K562 (cell line): ENCODE results near the gene PGS1. TPM values are rescaled to one million over a fixed set of nuclear protein-coding genes. Genes with fewer than 3 reads are reported as not detected.

Source experiments
- ATAC-seq: fragments of 200-7000 bp; cut with Tn5 transposase; 3 replicates; pipeline ENCODE4 v1.9.1; 2020; ENCODE audit warnings: moderate library complexity
- BruUV-seq: library from RNA; stranded (reverse); fragments of 400-500 nt; replicated peaks from 2 replicates; lab custom pipeline; 2021; lab: Mats Ljungman, UMichigan
- CTCF ChIA-PET: fragments of 300-600 bp; formaldehyde crosslinking; extraction: SDS; loops from one replicate; lab custom pipeline; 2021; ENCODE audit warnings: low intra/inter-chr PET ratio; lab: Yijun Ruan, JAX
- POLR2A ChIA-PET: fragments of 300-600, 350-650 bp; sonication (Branson Sonifier 250); formaldehyde crosslinking; extraction: SDS; loops from one replicate; lab custom pipeline; 2021; ENCODE audit warnings: antibody characterized with exemption, inconsistent platforms; lab: Yijun Ruan, JAX
- DNase-seq, 4 experiments: peaks; one replicate each; pipeline versions ENCODE4 v3.0.0 to v3.0.0-alpha.2; 2011 to 2018; ENCODE audit warnings: low spot score in 3 of 4, mixed read lengths in 3 of 4; ENCODE audit errors: extremely low read depth in 1 of 4
- FAIRE-seq: peaks from 2 replicates; lab custom pipeline; 2011; peaks lifted over from hg19 to GRCh38; lab: Jason Lieb, UNC
- H2AFZ ChIP-seq: 2 replicates; pipeline ENCODE4 v1.6.0; 2011; ENCODE audit warnings: low read depth, low read length, control low read depth, inconsistent platforms
- H3K27ac ChIP-seq: fragments of 200-600 bp; 3 replicates; pipeline ENCODE4 v1.8.0; 2011; ENCODE audit warnings: low read depth, mild to moderate bottlenecking, control low read depth, inconsistent platforms, low read length, moderate library complexity, mixed read lengths; ENCODE audit errors: extremely low read depth
- H3K27me3 ChIP-seq, 2 experiments: fragments of 300-600 bp in 1 of 2; 2 replicates in 1 of 2; 3 replicates in 1 of 2; pipeline versions ENCODE4 v1.6.0 to v1.8.0; 2011; ENCODE audit warnings: inconsistent platforms in 2 of 2, low read length in 2 of 2, mild to moderate bottlenecking in 1 of 2, mixed read lengths in 1 of 2, moderate library complexity in 1 of 2; ENCODE audit not compliant: control insufficient read depth in 2 of 2, insufficient read depth in 2 of 2
- H3K36me3 ChIP-seq: fragments of 300-600 bp; 3 replicates; pipeline ENCODE4 v1.8.0; 2011; ENCODE audit warnings: mild to moderate bottlenecking, low read length, inconsistent platforms; ENCODE audit not compliant: control insufficient read depth, insufficient read depth
- H3K4me1 ChIP-seq, 2 experiments: fragments of 200-600 bp in 1 of 2; replicated peaks in 1 of 2; 2 replicates in 1 of 2; 3 replicates in 1 of 2; pipeline versions ENCODE4 v1.5.1 to v1.8.0; 2011; ENCODE audit warnings: inconsistent platforms in 2 of 2, low read length in 2 of 2, mild to moderate bottlenecking in 1 of 2, mixed read lengths in 1 of 2, moderate library complexity in 1 of 2; ENCODE audit not compliant: control insufficient read depth in 2 of 2, insufficient read depth in 2 of 2
- H3K4me2 ChIP-seq: 2 replicates; pipeline ENCODE4 v1.6.1; 2011; ENCODE audit warnings: low read length, control low read depth, inconsistent platforms, mixed read lengths; ENCODE audit not compliant: insufficient read depth
- H3K4me3 ChIP-seq: fragments of 200-600 bp; sonication (generic), shearing (Covaris generic); 2 replicates; pipeline ENCODE4 v1.5.1; 2016; ENCODE audit warnings: control low read depth, inconsistent platforms
- H3K79me2 ChIP-seq: fragments of 200-600 bp; 3 replicates; pipeline ENCODE4 v1.8.0; 2011; ENCODE audit warnings: low read length, inconsistent platforms; ENCODE audit not compliant: control insufficient read depth, insufficient read depth
- H3K9ac ChIP-seq, 2 experiments: 2 replicates each; pipeline versions ENCODE4 v1.6.0 to v1.6.1; 2011; ENCODE audit warnings: low read depth in 2 of 2, low read length in 2 of 2, control low read depth in 1 of 2, inconsistent platforms in 1 of 2, mild to moderate bottlenecking in 1 of 2, mixed read lengths in 1 of 2; ENCODE audit not compliant: insufficient read depth in 1 of 2
- H3K9me1 ChIP-seq: one replicate; pipeline ENCODE4 v1.6.0; 2011; ENCODE audit warnings: inconsistent platforms, mild to moderate bottlenecking, low read length, moderate library complexity; ENCODE audit not compliant: control insufficient read depth, insufficient read depth
- H3K9me3 ChIP-seq: replicated peaks from 2 replicates; pipeline ENCODE4 v1.5.1; 2011; ENCODE audit warnings: low read depth, low read length, inconsistent platforms; ENCODE audit not compliant: control insufficient read depth, insufficient read depth
- H4K20me1 ChIP-seq: replicated peaks from 2 replicates; pipeline ENCODE4 v1.6.1; 2011; ENCODE audit warnings: low read length, inconsistent platforms, mixed read lengths; ENCODE audit not compliant: control insufficient read depth, insufficient read depth
- EWSR1 ChIP-seq: fragments of 450-650 bp; IDR thresholded peaks from 2 replicates; pipeline ENCODE4 v1.6.1; 2018; ENCODE audit warnings: borderline replicate concordance, mild to moderate bottlenecking, low read depth, moderate library complexity; ENCODE audit not compliant: partially characterized antibody
- GABPB1 ChIP-seq: sonication (generic); formaldehyde crosslinking; IDR thresholded peaks from 2 replicates; pipeline ENCODE4 v1.8.0; 2022; ENCODE audit warnings: mild to moderate bottlenecking, missing genetic modification reagents
- MTA1 ChIP-seq: fragments of 450-650 bp; IDR thresholded peaks from 2 replicates; pipeline ENCODE4 v1.6.1; 2017; ENCODE audit warnings: borderline replicate concordance
- NFXL1 ChIP-seq: fragments of 450-650 bp; formaldehyde crosslinking; IDR thresholded peaks from 2 replicates; pipeline ENCODE4 v1.4.0; 2021; ENCODE audit warnings: mild to moderate bottlenecking
- NONO ChIP-seq, 2 experiments: fragments of 200-400 bp in 1 of 2; fragments of 450-650 bp in 1 of 2; formaldehyde crosslinking in 1 of 2; IDR thresholded peaks; 2 replicates each; pipeline ENCODE4 v1.6.1; 2017; ENCODE audit warnings: low read depth in 2 of 2, mild to moderate bottlenecking in 2 of 2, moderate library complexity in 2 of 2, low read length in 1 of 2
- PCBP1 ChIP-seq: fragments of 200-400 bp; formaldehyde crosslinking; IDR thresholded peaks from 2 replicates; pipeline ENCODE4 v1.6.1; 2018; ENCODE audit warnings: mild to moderate bottlenecking, low read depth, low read length; ENCODE audit not compliant: poor library complexity, severe bottlenecking
- RBBP5 ChIP-seq: fragments of 200-600 bp; sonication (generic); IDR thresholded peaks from 2 replicates; pipeline ENCODE4 v1.6.1; 2012; ENCODE audit warnings: borderline replicate concordance, mild to moderate bottlenecking, low read length, control low read depth, inconsistent platforms; ENCODE audit not compliant: insufficient read depth, poor library complexity, severe bottlenecking
- RBM14 ChIP-seq: fragments of 200-400 bp; formaldehyde crosslinking; IDR thresholded peaks from 2 replicates; pipeline ENCODE4 v1.6.1; 2018; ENCODE audit warnings: low read depth, mild to moderate bottlenecking, low read length, moderate library complexity, borderline replicate concordance; ENCODE audit not compliant: insufficient read depth
- RFX5 ChIP-seq: IDR thresholded peaks from 2 replicates; pipeline ENCODE4 v1.6.1; 2011; ENCODE audit warnings: low read depth, mild to moderate bottlenecking, improper control_type of control experiment, low read length
- SAP30 ChIP-seq: fragments of 200-600 bp; sonication (generic); IDR thresholded peaks from 2 replicates; pipeline ENCODE4 v1.6.1; 2012; ENCODE audit warnings: borderline replicate concordance, low read depth, mild to moderate bottlenecking, moderate library complexity, low read length, control low read depth, inconsistent platforms; ENCODE audit not compliant: insufficient read depth, poor library complexity, severe bottlenecking
- SP1 ChIP-seq: sonication (generic); formaldehyde crosslinking; IDR thresholded peaks from 2 replicates; pipeline ENCODE4 v1.8.1; 2022; ENCODE audit warnings: mild to moderate bottlenecking, missing genetic modification reagents
- SRF ChIP-seq, 2 experiments: fragments of 250-450, 450-650 bp in 1 of 2; sonication (Bioruptor Pico) in 1 of 2; sonication (generic) in 1 of 2; formaldehyde crosslinking; IDR thresholded peaks; 2 replicates each; pipeline versions ENCODE4 v1.5.0 to v1.5.1; 2020 to 2022; ENCODE audit warnings: mild to moderate bottlenecking in 1 of 2, missing genetic modification reagents in 1 of 2
- XRCC5 ChIP-seq: fragments of 200-400 bp; formaldehyde crosslinking; IDR thresholded peaks from 2 replicates; pipeline ENCODE4 v1.6.1; 2017; ENCODE audit warnings: low read depth, mild to moderate bottlenecking, low read length
- ZBTB7A ChIP-seq: IDR thresholded peaks from 2 replicates; pipeline ENCODE4 v1.6.1; 2011; ENCODE audit warnings: low read depth, mild to moderate bottlenecking, low read length, moderate library complexity, borderline replicate concordance; ENCODE audit not compliant: control insufficient read depth
- ZFX ChIP-seq: sonication (generic); formaldehyde crosslinking; IDR thresholded peaks from 2 replicates; pipeline ENCODE4 v1.8.0; 2022; ENCODE audit warnings: mild to moderate bottlenecking, missing genetic modification reagents, moderate library complexity
- ZNF445 ChIP-seq: fragments of 250-450 bp; sonication (Bioruptor Pico); IDR thresholded peaks from 2 replicates; pipeline ENCODE4 v1.4.0; 2020; ENCODE audit warnings: low read depth, mild to moderate bottlenecking, moderate library complexity
- ZNF561 ChIP-seq: fragments of 450-650 bp; formaldehyde crosslinking; conservative IDR thresholded peaks from 2 replicates; pipeline ENCODE4 v1.4.0; 2020; ENCODE audit warnings: mild to moderate bottlenecking, moderate library complexity
- ZNF740 ChIP-seq, 3 experiments: fragments of 200-800 bp in 1 of 3; sonication (Bioruptor generic) in 1 of 3; sonication (generic) in 1 of 3; formaldehyde crosslinking in 1 of 3; IDR thresholded peaks; 2 replicates each; pipeline versions ENCODE4 v1.6.1 to v1.8.0; 2016 to 2022; ENCODE audit warnings: mild to moderate bottlenecking in 2 of 3, missing compliant biosample characterization in 2 of 3, missing genetic modification characterization in 2 of 3, missing genetic modification reagents in 1 of 3
- WGBS: fragments of 100-300 bp; shearing (Covaris generic); methylation state at CpG from one replicate; pipeline ENCODE4 v1.1.6; 2016; ENCODE audit warnings: low coverage, mixed read lengths; ENCODE audit not compliant: insufficient coverage; ENCODE audit errors: missing lambda C conversion rate; 5-methylcytosine and 5-hydroxymethylcytosine counted together
- in situ Hi-C: fragments of 300-500 bp; cut with MboI; formaldehyde crosslinking; loops from 4 replicates; pipeline ENCODE4 v1.15.0; 2018; ENCODE audit warnings: inconsistent platforms, mixed read lengths
- intact Hi-C: fragments of 100-400 bp; cut with micrococcal nuclease; formaldehyde crosslinking; loops from 2 replicates; pipeline ENCODE4 v1.14.2; 2022
- polyA plus RNA-seq, 8 experiments: library from polyadenylated mRNA; depleted of rRNA in 4 of 8; stranded (reverse) in 5 of 8; unstranded in 3 of 8; fragments of >200 nt; fragmentation: Nextera tagmentation in 2 of 8; fragmentation: Illumina TruSeq in 1 of 8; extraction: Ambion mirVana in 2 of 8; extraction: Trizol in 1 of 8; gene quantifications; 2 replicates each; pipeline versions ENCODE4 v1.2.1 to v1.2.3, GENCODE V29; 2011 to 2014; ENCODE audit warnings: inconsistent platforms in 1 of 8, missing spikeins in 1 of 8
- total RNA-seq, 7 experiments: library from RNA; depleted of rRNA in 6 of 7; stranded (reverse); fragments of >200 nt in 6 of 7; fragmentation: Illumina TruSeq in 2 of 7; extraction: Trizol in 2 of 7; gene quantifications; 2 replicates each; pipeline versions ENCODE4 v1.2.1 to v1.2.3, GENCODE V29; 2011 to 2021; ENCODE audit warnings: low replicate concordance in 1 of 7

Gene PGS1
- total and polyA plus RNA-seq, 9 of the 15 experiments (the other 6 are each of a cell fraction or from before 2014, with no cell fraction given), result 1.3 to 39.4 (median 22.3) TPM

GRCh38 chr17:78359321-78359996 is 19.0 kb upstream of the PGS1 start:
- DNase-seq (peak; percentile 42 to 81 (median 68)), FAIRE-seq (no peak), ATAC-seq (peak; percentile 32)
- WGBS, result 2% methylated on average over 24 of the region's 70 CpGs
- in situ Hi-C loops (no loop called here), intact Hi-C loops (no loop called here)
- H3K9ac ChIP-seq, result peak overlapping the region; percentile 86 to 99
- H3K4me2 ChIP-seq, result peak overlapping the region; percentile 88
- no TSS peak for BruUV-seq
- H4K20me1 ChIP-seq, result peaks cover 38% of the 10 kb centered on the region
- H3K36me3 ChIP-seq, result peaks cover 33% of the 10 kb centered on the region
- H3K79me2 ChIP-seq, result peaks cover 41% of the 10 kb centered on the region
- H3K4me3 ChIP-seq, result peak overlapping the region; percentile 90
- H3K27me3 ChIP-seq, result no peaks in the 10 kb centered on the region
- ChIA-PET POLR2A (interaction anchor here (0.6 to 1.4 kb wide), 7 partner anchors 8 to 90 kb away, joined by 3 to 6 read pairs (median 3); no protein-coding TSS in a partner anchor), CTCF (interaction anchor here (2.1 kb wide), 1 partner anchor 63 kb away, joined by 12 read pairs; no protein-coding TSS in a partner anchor)
- peaks cover 40 to 62% of the 10 kb centered on the region in 2 experiments for H3K4me1 ChIP-seq
- peaks cover 23% of the 10 kb centered on the region for H3K9me1 ChIP-seq
- H3K27ac ChIP-seq, result peak overlapping the region; percentile 84
- H3K9me3 ChIP-seq, result no peaks in the 10 kb centered on the region
- H2AFZ ChIP-seq, result no peak overlapping the region
- TF ChIP-seq SP1 (CRISPR knock-in tag) (peak; percentile 31; the same call in 1 of the 2 replicates), ZBTB7A (peak; percentile 73; the same call in 1 of the 2 replicates), NONO (IDR thresholded peaks at IDR 0.05; ENCODE audit: low read depth in 2 of 2, low read length in 1 of 2) (peak in 1 of 2 experiments; percentile 100; a peak in 1 of 4 replicates), ZFX (CRISPR knock-in tag) (0 out of 2 replicates have a peak, but pooled peaks have one; percentile 7), SAP30 (peak; percentile 72), MTA1 (no peak), XRCC5 (0 out of 2 replicates have a peak, but pooled peaks have one; percentile 6), ZNF445 (CRISPR knock-in tag) (no peak), EWSR1 (no peak), RBBP5 (peak; percentile 47), ZNF740 (CRISPR knock-in tag; IDR thresholded peaks at IDR 0.05) (0 out of 2 replicates have a peak, but pooled peaks have one; percentile 37), ZNF740 (tag; IDR thresholded peaks at IDR 0.05) (no peak), GABPB1 (CRISPR knock-in tag) (peak; percentile 40; the same call in 1 of the 2 replicates), ZNF561 (no peak), PCBP1 (peak; percentile 21), RFX5 (no peak), NFXL1 (CRISPR knock-in tag) (no peak), RBM14 (0 out of 2 replicates have a peak, but pooled peaks have one; percentile 65), SRF (CRISPR knock-in tag; IDR thresholded peaks at IDR 0.05) (0 out of 4 replicates have a peak, but pooled peaks of 1 of the 2 experiments have one; percentile 28)
